Fibroblast of lung (primary cell): Measurements from ENCODE around the gene BCAS3.

ENCODE experiments used
- CTCF ChIP-seq, 2 donors: IDR thresholded peaks in 1 of 2; conservative IDR thresholded peaks in 1 of 2; 1 replicate in 1 of 2; 2 replicates in 1 of 2; pipeline ENCODE4 v1.5.1; 2011 to 2012; ENCODE audit warnings: low read length in 2 of 2, control low read depth in 1 of 2, inconsistent platforms in 1 of 2, low read depth in 1 of 2, mild to moderate bottlenecking in 1 of 2
- EZH2 ChIP-seq: IDR thresholded peaks from 2 replicates; pipeline ENCODE4 v1.5.1; 2012; ENCODE audit warnings: low read length, control low read depth, mild to moderate bottlenecking; ENCODE audit errors: missing control alignments

GRCh38 chr17:61294286-61294685, 616.6 kb downstream of the BCAS3 start:
- TF ChIP-seq CTCF (conservative IDR thresholded peaks at IDR 0.05 in 1 of 2, IDR thresholded peaks at IDR 0.05 in 1 of 2; ENCODE audit: low read depth in 1 of 2, low read length in 2 of 2) (no peak), EZH2 (no peak)
